Stimulated activated CD4-positive, alpha-beta T cell treated with anti-CD3 and anti-CD28 coated beads, TNF-alpha, amount 100 ng/mL, for 4 hours (primary cell): ENCODE results near the gene KCNMB1.

Experiments
- DNase-seq, 3 experiments: peaks; one replicate each; pipeline ENCODE4 v3.0.0-alpha.2; 2020; ENCODE audit warnings: low read depth in 3 of 3

The KCNMB1 gene

GRCh38 chr5:170388818-170389549, at the start of gene KCNMB1:
Gene KCNMB1, minus strand, starts transcription at chr5:170389367. Its CDS starts 3,920 bp downstream, at chr5:170385447.
- DNase-seq, result no peak

GRCh38 chr5:170438581-170438980, 49.4 kb upstream of the KCNMB1 start:
- DNase-seq, result no peak

- DNase-seq, result no peak
Measured at GRCh38 chr5:170437621-170438375, 48.6 kb upstream of the KCNMB1 start.

- DNase-seq, result no peak
Measured at GRCh38 chr5:170436335-170436734, 47.2 kb upstream of the KCNMB1 start.

- DNase-seq, result peak; percentile 4 to 46 (median 25)
Measured at GRCh38 chr5:170434966-170435605, 45.9 kb upstream of the KCNMB1 start.

GRCh38 chr5:170432669-170433068, 43.5 kb upstream of the KCNMB1 start:
- no peak for DNase-seq

- no peak for DNase-seq
Measured at GRCh38 chr5:170431571-170431970, 42.4 kb upstream of the KCNMB1 start.

- DNase-seq, result no peak
Measured at GRCh38 chr5:170430866-170431437, 41.8 kb upstream of the KCNMB1 start.

- DNase-seq, result no peak
Measured at GRCh38 chr5:170430256-170430655, 41.1 kb upstream of the KCNMB1 start.

- no peak for DNase-seq
Measured at GRCh38 chr5:170429014-170429413, 39.8 kb upstream of the KCNMB1 start.

GRCh38 chr5:170427672-170428236, 38.6 kb upstream of the KCNMB1 start:
- no peak for DNase-seq

- no peak for DNase-seq
Measured at GRCh38 chr5:170426786-170427185, 37.6 kb upstream of the KCNMB1 start.

- DNase-seq, result no peak
Measured at GRCh38 chr5:170426149-170426767, 37.1 kb upstream of the KCNMB1 start.

- DNase-seq, result no peak
Measured at GRCh38 chr5:170425731-170426130, 36.6 kb upstream of the KCNMB1 start.

- DNase-seq, result no peak
Measured at GRCh38 chr5:170424629-170425028, 35.5 kb upstream of the KCNMB1 start.

- DNase-seq, result no peak
Measured at GRCh38 chr5:170423692-170424091, 34.5 kb upstream of the KCNMB1 start.

- DNase-seq, result no peak
Measured at GRCh38 chr5:170421826-170422225, 32.7 kb upstream of the KCNMB1 start.

- peak in 2 of 3 experiments; percentile 21 to 32 for DNase-seq
Measured at GRCh38 chr5:170420806-170421412, 31.7 kb upstream of the KCNMB1 start.

- DNase-seq, result no peak
Measured at GRCh38 chr5:170419643-170420042, 30.5 kb upstream of the KCNMB1 start.

GRCh38 chr5:170418736-170419135, 29.6 kb upstream of the KCNMB1 start:
- DNase-seq, result no peak

- DNase-seq, result no peak
Measured at GRCh38 chr5:170416526-170416925, 27.4 kb upstream of the KCNMB1 start.
